PC-3 (cell line): Measurements from ENCODE around the gene MCM9.

ENCODE experiments used
- EZH2 ChIP-seq: fragments of 300-600 bp; sonication (generic); IDR thresholded peaks from one replicate; pipeline ENCODE4 v1.6.1; 2017; ENCODE audit warnings: antibody characterized with exemption, mild to moderate bottlenecking, low read length; ENCODE audit not compliant: unreplicated experiment
- EZH2phosphoT487 ChIP-seq: fragments of 300-600 bp; sonication (generic); IDR thresholded peaks from 2 replicates; pipeline ENCODE4 v1.6.1; 2018; ENCODE audit warnings: mild to moderate bottlenecking, antibody characterized with exemption, low read length, borderline replicate concordance
- TF ChIP-seq, protein P1 (sequence below): fragments of 300-600 bp; sonication (generic); conservative IDR thresholded peaks from 2 replicates; pipeline ENCODE4 v1.5.1; 2017; ENCODE audit warnings: antibody characterized with exemption, low read depth, mild to moderate bottlenecking, low read length

DNA sequence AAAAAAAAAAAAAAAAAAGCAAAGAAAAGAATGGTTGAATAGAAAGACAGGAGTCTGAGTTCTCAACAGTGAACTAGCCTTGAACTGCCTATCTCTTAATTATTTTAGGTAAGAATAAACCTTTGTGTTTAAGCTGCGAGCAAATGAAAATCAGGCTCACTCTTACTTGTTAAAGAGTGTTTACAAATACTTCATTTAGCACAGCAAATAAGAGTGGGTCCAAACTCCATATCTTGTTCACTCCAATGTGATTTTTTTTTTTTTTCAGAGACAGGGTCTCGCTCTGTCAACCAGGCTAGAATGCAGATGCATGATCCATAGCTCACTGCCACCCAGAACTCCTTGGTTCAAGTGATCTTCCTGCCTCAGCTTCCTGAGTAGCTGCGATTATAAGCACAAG lies 11.9 kb downstream of the MCM9 start:
- TF ChIP-seq, protein P1, sequence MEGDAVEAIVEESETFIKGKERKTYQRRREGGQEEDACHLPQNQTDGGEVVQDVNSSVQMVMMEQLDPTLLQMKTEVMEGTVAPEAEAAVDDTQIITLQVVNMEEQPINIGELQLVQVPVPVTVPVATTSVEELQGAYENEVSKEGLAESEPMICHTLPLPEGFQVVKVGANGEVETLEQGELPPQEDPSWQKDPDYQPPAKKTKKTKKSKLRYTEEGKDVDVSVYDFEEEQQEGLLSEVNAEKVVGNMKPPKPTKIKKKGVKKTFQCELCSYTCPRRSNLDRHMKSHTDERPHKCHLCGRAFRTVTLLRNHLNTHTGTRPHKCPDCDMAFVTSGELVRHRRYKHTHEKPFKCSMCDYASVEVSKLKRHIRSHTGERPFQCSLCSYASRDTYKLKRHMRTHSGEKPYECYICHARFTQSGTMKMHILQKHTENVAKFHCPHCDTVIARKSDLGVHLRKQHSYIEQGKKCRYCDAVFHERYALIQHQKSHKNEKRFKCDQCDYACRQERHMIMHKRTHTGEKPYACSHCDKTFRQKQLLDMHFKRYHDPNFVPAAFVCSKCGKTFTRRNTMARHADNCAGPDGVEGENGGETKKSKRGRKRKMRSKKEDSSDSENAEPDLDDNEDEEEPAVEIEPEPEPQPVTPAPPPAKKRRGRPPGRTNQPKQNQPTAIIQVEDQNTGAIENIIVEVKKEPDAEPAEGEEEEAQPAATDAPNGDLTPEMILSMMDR = no peak
- TF ChIP-seq EZH2 (no peak), EZH2phosphoT487 (no peak)
